RWPE1 (cell line): Measurements from ENCODE around the gene TAGLN2.
A peak's percentile ranks its signal among the peaks of the same experiment; 100 is the strongest.

Experiments used
- CTCF ChIA-PET: fragments of 350-600 bp; sonication (Branson Sonifier 250); formaldehyde crosslinking; extraction: SDS; loops from one replicate; lab custom pipeline; 2021; lab: Yijun Ruan, JAX
- POLR2A ChIA-PET: fragments of 400-600 bp; formaldehyde crosslinking; extraction: SDS; loops from one replicate; lab custom pipeline; 2020; ENCODE audit warnings: antibody characterized with exemption; ENCODE audit not compliant: low non-redundant PET; lab: Yijun Ruan, JAX
- DNase-seq: peaks from one replicate; pipeline ENCODE4 v3.0.0; 2012; ENCODE audit warnings: low spot score
- H3K27ac ChIP-seq: fragments of 450-650 bp; 2 replicates; pipeline ENCODE4 v1.5.1; 2017
- CTCF ChIP-seq: fragments of 450-650 bp; conservative IDR thresholded peaks from 2 replicates; pipeline ENCODE4 v1.5.1; 2017; ENCODE audit warnings: low read depth, mild to moderate bottlenecking

TAGLN2 gene

DNA sequence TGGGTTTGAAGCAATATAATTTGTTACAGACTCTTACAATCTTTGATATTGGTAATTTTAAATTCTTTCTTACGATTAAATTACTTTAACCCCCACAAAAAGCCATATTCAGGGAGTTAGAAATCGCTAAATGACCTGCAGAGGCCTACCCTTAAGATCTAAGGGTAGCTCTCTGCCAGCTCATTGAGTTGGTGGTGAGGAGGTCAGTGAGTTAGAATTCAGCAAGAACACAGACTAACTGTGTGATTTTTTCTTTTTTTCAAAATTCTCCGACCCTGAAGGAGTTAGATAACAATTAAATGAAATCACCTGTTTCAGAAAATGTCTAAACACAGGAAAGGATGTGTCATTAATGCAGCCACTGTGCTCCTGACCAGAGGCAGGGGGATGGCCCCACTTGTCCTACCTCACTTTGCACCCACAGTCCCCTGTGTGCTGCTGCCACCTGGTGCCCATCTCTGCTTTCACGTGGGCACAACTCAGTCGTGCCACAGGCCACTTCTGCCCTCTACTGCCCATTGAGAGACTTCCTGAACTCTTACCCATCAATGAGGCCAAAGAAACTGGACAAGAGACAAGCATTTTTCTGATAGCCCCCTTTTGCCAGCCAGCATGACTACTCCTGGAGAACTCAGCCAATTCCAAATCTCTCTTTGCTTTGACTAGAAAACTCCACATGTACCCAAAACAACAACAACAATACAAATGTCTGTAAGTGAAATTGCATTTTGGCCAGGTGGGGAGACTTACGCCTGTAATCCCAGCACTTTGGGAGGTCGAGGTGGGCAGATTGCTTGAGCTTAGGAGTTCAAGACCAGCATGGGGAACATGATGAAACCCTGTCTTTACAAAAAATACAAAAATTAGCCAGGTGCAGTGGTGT, 33.8 kb downstream of the TAGLN2 start:
- peak overlapping the region; percentile 90 for H3K27ac ChIP-seq
- POLR2A ChIA-PET, result no interaction called here
- DNase-seq, result peak; percentile 80
- CTCF ChIA-PET, result interaction anchor here (0.6 to 6.1 kb wide), 24 partner anchors 14 to 759 kb away, joined by 3 to 109 read pairs (median 4); partner anchors contain the start of genes DUSP23, FCRL6 and SLAMF8
- peak; percentile 98 for TF ChIP-seq CTCF

GRCh38 chr1:159890390-159890789, 34.9 kb downstream of the TAGLN2 start:
- no peak for DNase-seq
- POLR2A ChIA-PET, result no interaction called here
- no peak for TF ChIP-seq CTCF
- CTCF ChIA-PET, result interaction anchor here (0.7 to 6.1 kb wide), 10 partner anchors 46 to 758 kb away, joined by 3 to 109 read pairs (median 4); partner anchors contain the start of genes DUSP23 and FCRL6
- peak overlapping the region; percentile 90 for H3K27ac ChIP-seq

DNA sequence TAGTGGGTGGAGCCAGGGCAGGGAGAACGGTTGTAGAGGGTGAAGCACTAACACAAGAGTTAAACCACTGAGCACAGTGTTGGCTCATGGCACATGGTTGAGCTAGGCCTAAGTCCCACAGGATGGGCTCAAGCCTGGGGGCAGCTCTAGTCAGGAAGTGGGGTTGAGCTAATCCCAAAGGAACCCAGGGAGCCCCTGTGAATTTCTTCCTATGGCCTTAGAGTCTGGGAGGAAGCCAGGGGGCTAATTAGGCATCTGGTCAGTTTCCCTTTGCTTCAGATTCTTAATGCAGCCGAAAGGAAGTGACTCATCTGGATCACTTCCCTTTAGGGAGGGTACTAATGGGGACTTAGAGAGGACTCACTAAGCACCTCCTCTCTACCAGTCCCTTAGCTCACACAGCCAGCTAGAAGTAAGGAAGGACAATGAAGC, 35.5 kb downstream of the TAGLN2 start:
- ChIA-PET POLR2A (interaction anchor here (0.8 kb wide), 1 partner anchor 47 kb away, joined by 4 read pairs; no protein-coding TSS in a partner anchor), CTCF (interaction anchor here (1.5 to 6.1 kb wide), 6 partner anchors 60 to 118 kb away, joined by 3 to 109 read pairs (median 7); partner anchors contain the start of genes DUSP23 and FCRL6)
- TF ChIP-seq CTCF, result no peak
- peak overlapping the region; percentile 90 for H3K27ac ChIP-seq
- DNase-seq, result peak; percentile 76

GRCh38 chr1:159889202-159889601, 36.1 kb downstream of the TAGLN2 start:
- peak overlapping the region; percentile 90 for H3K27ac ChIP-seq
- TF ChIP-seq CTCF, result no peak
- POLR2A ChIA-PET, result interaction anchor here (0.8 kb wide), 1 partner anchor 47 kb away, joined by 4 read pairs; no protein-coding TSS in a partner anchor
- DNase-seq, result no peak
- CTCF ChIA-PET, result interaction anchor here (1.5 to 6.1 kb wide), 3 partner anchors 59 to 108 kb away, joined by 3 to 109 read pairs (median 16); partner anchors contain the start of gene DUSP23

GRCh38 chr1:159884296-159884695, 41.0 kb downstream of the TAGLN2 start:
- no peak for DNase-seq
- no peak overlapping the region for H3K27ac ChIP-seq
- POLR2A ChIA-PET, result no interaction called here
- CTCF ChIA-PET, result no interaction called here
- no peak for TF ChIP-seq CTCF

DNA sequence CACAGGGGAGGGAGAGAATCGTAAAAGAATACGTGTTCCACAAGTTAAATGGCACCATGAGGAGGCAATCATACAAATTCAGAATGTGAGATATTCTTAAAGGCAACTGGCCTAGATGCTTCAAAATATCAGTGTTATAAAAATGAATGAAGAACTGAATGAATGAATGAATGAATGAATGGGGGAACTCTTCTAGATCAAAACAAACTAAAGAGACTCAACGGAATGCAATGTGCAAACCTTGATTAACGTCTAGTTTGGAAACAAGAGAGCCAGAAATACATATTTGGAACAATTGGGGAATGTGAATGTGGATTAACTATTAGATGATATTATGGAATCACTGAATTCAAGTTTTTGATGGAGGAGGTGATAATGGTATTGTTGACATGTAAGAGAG, 42.2 kb downstream of the TAGLN2 start:
- H3K27ac ChIP-seq, result peak overlapping the region; percentile 58; the same call in 1 of the 2 replicates
- DNase-seq, result no peak
- CTCF ChIA-PET, result interaction anchor here (0.6 kb wide), 2 partner anchors 65 to 107 kb away, joined by 4 to 6 read pairs; no protein-coding TSS in a partner anchor
- POLR2A ChIA-PET, result interaction anchor here (0.6 kb wide), 1 partner anchor 95 kb away, joined by 7 read pairs; no protein-coding TSS in a partner anchor
- no peak for TF ChIP-seq CTCF
